Cardiac fibroblast (primary cell): ENCODE results near the gene SMIM27.

Source experiments
- DNase-seq, 2 donors: peaks; one replicate each; pipeline versions ENCODE4 v3.0.0 to v3.0.0-alpha.2; 2010; ENCODE audit warnings: low read depth in 2 of 2
- H3K4me3 ChIP-seq, 2 donors: replicated peaks in 1 of 2; 1 replicate in 1 of 2; 2 replicates in 1 of 2; pipeline ENCODE4 v1.5.1; 2011; ENCODE audit warnings: low read depth in 2 of 2, low read length in 2 of 2, mild to moderate bottlenecking in 2 of 2, moderate library complexity in 1 of 2
- CTCF ChIP-seq: IDR thresholded peaks from one replicate; pipeline ENCODE4 v1.5.1; 2011; ENCODE audit warnings: low read depth, mild to moderate bottlenecking, low read length, inconsistent platforms

SMIM27 gene

GRCh38 chr9:32554107-32554506 is 2.0 kb downstream of the SMIM27 start:
- TF ChIP-seq CTCF = no peak
- H3K4me3 ChIP-seq = no peak overlapping the region
- DNase-seq = peak; percentile 10 to 61

GRCh38 chr9:32554591-32554990 is 2.5 kb downstream of the SMIM27 start:
- no peak for DNase-seq
- no peak overlapping the region for H3K4me3 ChIP-seq
- TF ChIP-seq CTCF = no peak

- no peak for TF ChIP-seq CTCF
- no peak overlapping the region for H3K4me3 ChIP-seq
- DNase-seq = no peak
These were observed 6.3 kb downstream of the SMIM27 start for GRCh38 chr9:32558408-32558934.

- H3K4me3 ChIP-seq = no peak overlapping the region
- DNase-seq = no peak
- TF ChIP-seq CTCF = no peak
These were observed 13.8 kb downstream of the SMIM27 start for GRCh38 chr9:32565967-32566366.

GRCh38 chr9:32566770-32567169 is 14.6 kb downstream of the SMIM27 start:
- no peak for DNase-seq
- TF ChIP-seq CTCF = no peak
- no peak overlapping the region for H3K4me3 ChIP-seq

GRCh38 chr9:32570262-32570661 is 18.1 kb downstream of the SMIM27 start:
- DNase-seq = no peak
- no peak for TF ChIP-seq CTCF
- no peak overlapping the region for H3K4me3 ChIP-seq
